MCF 10A (cell line): Measurements from ENCODE around the gene SCNM1. TPM values are rescaled to one million over a fixed set of nuclear protein-coding genes. Genes with fewer than 3 reads are reported as not detected.
A peak's percentile ranks its signal among the peaks of the same experiment; 100 is the strongest.

Experiments used
- BruUV-seq: library from RNA; stranded (reverse); fragments of 400-500 nt; replicated peaks from 2 replicates; lab custom pipeline; 2021; lab: Mats Ljungman, UMichigan
- CTCF ChIA-PET: fragments of 300-600 bp; sonication (Branson Sonifier 250); formaldehyde crosslinking; extraction: SDS; loops from one replicate; lab custom pipeline; 2021; ENCODE audit warnings: antibody characterized with exemption, inconsistent platforms; lab: Yijun Ruan, JAX
- POLR2A ChIA-PET: fragments of 300-600, 350-650 bp; sonication (Branson Sonifier 250); formaldehyde crosslinking; extraction: SDS; loops from one replicate; lab custom pipeline; 2020; ENCODE audit warnings: antibody characterized with exemption, inconsistent platforms; lab: Yijun Ruan, JAX
- DNase-seq: peaks from one replicate; pipeline ENCODE4 v3.0.0-alpha.2; 2018; ENCODE audit not compliant: unreplicated experiment
- H3K27ac Mint-ChIP-seq: one replicate; pipeline ENCODE4 v1.8.0; 2022; ENCODE audit warnings: mild to moderate bottlenecking, low read depth, mixed read lengths; ENCODE audit not compliant: unreplicated experiment
- H3K27me3 Mint-ChIP-seq: one replicate; pipeline ENCODE4 v1.8.0; 2022; ENCODE audit warnings: mixed read lengths; ENCODE audit not compliant: insufficient read depth, unreplicated experiment
- H3K36me3 Mint-ChIP-seq: one replicate; pipeline ENCODE4 v1.8.0; 2022; ENCODE audit warnings: mild to moderate bottlenecking, moderate library complexity, mixed read lengths; ENCODE audit not compliant: insufficient read depth, unreplicated experiment
- H3K4me1 Mint-ChIP-seq: one replicate; pipeline ENCODE4 v1.8.0; 2022; ENCODE audit warnings: mixed read lengths; ENCODE audit not compliant: insufficient read depth, unreplicated experiment
- H3K4me3 Mint-ChIP-seq: one replicate; pipeline ENCODE4 v1.8.0; 2022; ENCODE audit warnings: mild to moderate bottlenecking, moderate library complexity, mixed read lengths; ENCODE audit not compliant: unreplicated experiment
- H3K9me3 Mint-ChIP-seq: one replicate; pipeline ENCODE4 v1.8.0; 2022; ENCODE audit warnings: mixed read lengths; ENCODE audit not compliant: unreplicated experiment
- intact Hi-C: fragments of 100-400 bp; cut with micrococcal nuclease; formaldehyde crosslinking; loops from 2 replicates; pipeline ENCODE4 v1.14.1; 2022
- total RNA-seq: library from RNA; stranded (reverse); gene quantifications from 2 replicates; pipeline ENCODE4 v1.2.3, GENCODE V29; 2022
- TF ChIP-seq, protein P1 (sequence below): fragments of 200-600 bp; IDR thresholded peaks from one replicate; pipeline ENCODE4 v1.8.0; 2022; ENCODE audit warnings: antibody characterized with exemption, mild to moderate bottlenecking; ENCODE audit not compliant: unreplicated experiment

The SCNM1 gene
- total RNA-seq, 1 experiment from 2014 or later, result 88.5 TPM

DNA sequence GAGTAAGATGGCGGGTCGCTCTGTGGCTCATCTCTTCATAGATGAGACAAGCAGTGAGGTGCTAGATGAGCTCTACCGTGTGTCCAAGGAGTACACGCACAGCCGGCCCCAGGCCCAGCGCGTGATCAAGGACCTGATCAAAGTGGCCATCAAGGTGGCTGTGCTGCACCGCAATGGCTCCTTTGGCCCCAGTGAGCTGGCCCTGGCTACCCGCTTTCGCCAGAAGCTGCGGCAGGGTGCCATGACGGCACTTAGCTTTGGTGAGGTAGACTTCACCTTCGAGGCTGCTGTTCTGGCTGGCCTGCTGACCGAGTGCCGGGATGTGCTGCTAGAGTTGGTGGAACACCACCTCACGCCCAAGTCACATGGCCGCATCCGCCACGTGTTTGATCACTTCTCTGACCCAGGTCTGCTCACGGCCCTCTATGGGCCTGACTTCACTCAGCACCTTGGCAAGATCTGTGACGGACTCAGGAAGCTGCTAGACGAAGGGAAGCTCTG lies 7.1 kb upstream of the SCNM1 start:
- intact Hi-C loops, result loop anchor here (5.0 kb wide), 1 partner anchor 462 kb away; the partner anchor contains the start of gene GOLPH3L
- BruUV-seq, result no TSS peak
- Mint-ChIP-seq H3K4me1 (peaks cover 12% of the 10 kb centered on the region), H3K27ac (peak overlapping the region; percentile 49), H3K9me3 (no peaks in the 10 kb centered on the region), H3K36me3 (peaks cover 48% of the 10 kb centered on the region), H3K27me3 (no peaks in the 10 kb centered on the region), H3K4me3 (no peak overlapping the region)
- ChIA-PET POLR2A (interaction anchor here (1.2 to 2.1 kb wide), 2 partner anchors 56 to 87 kb away, joined by 3 to 7 read pairs; partner anchors contain the start of gene GABPB2), CTCF (interaction anchor here (0.7 to 7.3 kb wide), 7 partner anchors 33 to 161 kb away, joined by 3 to 158 read pairs (median 3); partner anchors contain the start of gene CDC42SE1)
- TF ChIP-seq, protein P1, sequence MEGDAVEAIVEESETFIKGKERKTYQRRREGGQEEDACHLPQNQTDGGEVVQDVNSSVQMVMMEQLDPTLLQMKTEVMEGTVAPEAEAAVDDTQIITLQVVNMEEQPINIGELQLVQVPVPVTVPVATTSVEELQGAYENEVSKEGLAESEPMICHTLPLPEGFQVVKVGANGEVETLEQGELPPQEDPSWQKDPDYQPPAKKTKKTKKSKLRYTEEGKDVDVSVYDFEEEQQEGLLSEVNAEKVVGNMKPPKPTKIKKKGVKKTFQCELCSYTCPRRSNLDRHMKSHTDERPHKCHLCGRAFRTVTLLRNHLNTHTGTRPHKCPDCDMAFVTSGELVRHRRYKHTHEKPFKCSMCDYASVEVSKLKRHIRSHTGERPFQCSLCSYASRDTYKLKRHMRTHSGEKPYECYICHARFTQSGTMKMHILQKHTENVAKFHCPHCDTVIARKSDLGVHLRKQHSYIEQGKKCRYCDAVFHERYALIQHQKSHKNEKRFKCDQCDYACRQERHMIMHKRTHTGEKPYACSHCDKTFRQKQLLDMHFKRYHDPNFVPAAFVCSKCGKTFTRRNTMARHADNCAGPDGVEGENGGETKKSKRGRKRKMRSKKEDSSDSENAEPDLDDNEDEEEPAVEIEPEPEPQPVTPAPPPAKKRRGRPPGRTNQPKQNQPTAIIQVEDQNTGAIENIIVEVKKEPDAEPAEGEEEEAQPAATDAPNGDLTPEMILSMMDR, result no peak
- no peak for DNase-seq

DNA sequence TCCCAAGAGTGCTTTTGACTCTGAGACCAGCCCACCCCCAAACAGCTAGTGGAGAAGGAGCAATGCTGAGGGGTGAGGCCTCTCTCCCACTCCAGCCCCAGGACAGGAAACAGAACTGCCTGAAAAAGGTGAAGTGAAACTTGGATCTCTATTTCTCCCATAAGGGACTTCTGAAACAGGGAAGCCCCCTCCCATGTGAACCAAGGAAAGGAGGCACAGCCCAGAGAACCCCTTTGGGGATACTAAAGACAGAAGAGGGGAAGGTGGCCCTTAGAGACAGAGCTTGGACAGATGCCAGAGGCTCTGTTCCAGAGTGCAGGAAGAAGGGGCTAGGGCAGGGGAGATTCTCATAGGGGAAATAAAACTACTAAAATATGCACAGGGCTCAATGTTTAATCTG lies 6.6 kb upstream of the SCNM1 start:
- no peaks in the 10 kb centered on the region for H3K27me3 Mint-ChIP-seq
- CTCF ChIA-PET, result interaction anchor here (0.7 to 7.3 kb wide), 7 partner anchors 34 to 161 kb away, joined by 3 to 158 read pairs (median 3); partner anchors contain the start of gene CDC42SE1
- no TSS peak for BruUV-seq
- peaks cover 17% of the 10 kb centered on the region for H3K4me1 Mint-ChIP-seq
- H3K36me3 Mint-ChIP-seq, result peaks cover 48% of the 10 kb centered on the region
- H3K4me3 Mint-ChIP-seq, result no peak overlapping the region
- no peak for DNase-seq
- intact Hi-C loops, result loop anchor here (5.0 kb wide), 1 partner anchor 462 kb away; the partner anchor contains the start of gene GOLPH3L
- H3K9me3 Mint-ChIP-seq, result no peaks in the 10 kb centered on the region
- POLR2A ChIA-PET, result interaction anchor here (0.6 to 2.1 kb wide), 3 partner anchors 56 to 122 kb away, joined by 3 to 7 read pairs (median 3); partner anchors contain the start of gene GABPB2
- peak overlapping the region; percentile 49 for H3K27ac Mint-ChIP-seq
- TF ChIP-seq, protein P1, result no peak

DNA sequence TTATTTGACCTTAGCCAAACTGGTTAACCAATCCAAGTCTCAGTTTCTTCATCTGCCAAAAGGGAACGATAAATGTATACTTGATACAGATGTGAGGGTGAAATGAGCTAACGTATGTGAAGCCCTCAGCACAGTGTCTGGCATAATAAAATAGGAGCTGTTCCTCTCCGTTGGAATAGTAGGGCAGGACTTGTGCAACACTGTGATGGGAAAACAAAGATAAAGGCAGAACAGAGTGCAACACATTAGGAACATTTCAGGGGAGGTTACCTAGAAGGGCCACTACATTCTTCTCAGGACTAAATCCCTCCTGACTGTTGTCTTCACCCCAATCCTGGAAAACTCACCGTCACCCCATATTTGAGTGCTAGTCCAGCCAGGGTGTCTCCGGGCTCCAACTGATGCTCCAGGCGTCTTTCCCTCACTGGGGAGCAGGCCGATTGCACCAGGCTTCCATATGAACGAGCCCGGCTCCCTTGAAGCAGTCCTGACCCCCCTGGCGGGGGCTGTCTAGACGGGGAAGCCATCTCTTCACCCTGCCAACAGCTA lies 1.1 kb upstream of the SCNM1 start:
- Mint-ChIP-seq H3K27ac (peak overlapping the region; percentile 97), H3K4me3 (peak overlapping the region; percentile 87), H3K9me3 (no peaks in the 10 kb centered on the region), H3K36me3 (peaks cover 50% of the 10 kb centered on the region), H3K4me1 (peaks cover 25% of the 10 kb centered on the region), H3K27me3 (no peaks in the 10 kb centered on the region)
- no peak for DNase-seq
- TF ChIP-seq, protein P1, result no peak
- ChIA-PET POLR2A (interaction anchor here (0.6 to 4.8 kb wide), 18 partner anchors 8 to 284 kb away, joined by 3 to 91 read pairs (median 4); partner anchors contain the start of genes C1orf56, GABPB2, MINDY1 and PSMD4), CTCF (interaction anchor here (0.6 to 2.4 kb wide), 7 partner anchors 8 to 54 kb away, joined by 3 to 12 read pairs (median 4); partner anchors contain the start of genes TMOD4, TNFAIP8L2 and VPS72)
- intact Hi-C loops, result no loop called here
- no TSS peak for BruUV-seq

DNA sequence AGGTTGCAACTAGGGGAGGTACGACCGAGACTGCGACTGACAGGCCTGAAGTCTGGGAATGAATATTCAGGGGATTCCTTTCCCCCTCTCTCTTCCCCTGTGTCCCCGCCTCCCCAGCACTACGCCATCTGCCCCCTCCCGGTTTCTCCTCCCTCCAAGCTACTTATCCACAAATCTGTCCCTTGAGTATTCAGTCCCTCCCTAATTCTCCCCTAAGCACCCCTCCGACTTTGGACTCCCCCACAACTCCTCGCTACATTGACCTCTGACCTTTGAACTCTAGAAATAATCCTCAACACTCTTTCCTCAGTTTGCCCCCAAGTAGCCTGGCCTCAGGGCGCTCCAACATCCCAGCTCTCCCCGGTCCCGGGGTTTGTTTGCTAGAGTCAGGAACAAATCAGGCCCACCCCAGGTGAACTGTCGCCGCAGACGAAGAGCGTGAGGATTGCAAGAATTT lies 635 bp upstream of the SCNM1 start:
- peak overlapping the region; percentile 97 for H3K27ac Mint-ChIP-seq
- intact Hi-C loops, result no loop called here
- TF ChIP-seq, protein P1, result no peak
- H3K4me1 Mint-ChIP-seq, result peaks cover 25% of the 10 kb centered on the region
- BruUV-seq, result TSS peak; percentile 44
- POLR2A ChIA-PET, result interaction anchor here (0.6 to 4.8 kb wide), 20 partner anchors 9 to 284 kb away, joined by 3 to 91 read pairs (median 4); partner anchors contain the start of genes C1orf56, GABPB2, MINDY1 and PSMD4
- CTCF ChIA-PET, result interaction anchor here (0.7 to 2.4 kb wide), 5 partner anchors 9 to 25 kb away, joined by 3 to 12 read pairs (median 4); partner anchors contain the start of genes TMOD4, TNFAIP8L2 and VPS72
- H3K9me3 Mint-ChIP-seq, result no peaks in the 10 kb centered on the region
- H3K36me3 Mint-ChIP-seq, result peaks cover 46% of the 10 kb centered on the region
- no peaks in the 10 kb centered on the region for H3K27me3 Mint-ChIP-seq
- DNase-seq, result peak; percentile 32
- H3K4me3 Mint-ChIP-seq, result peak overlapping the region; percentile 87
